GM21737 (cell line): ENCODE measurements around the gene GPATCH8.

Source experiments
- ATAC-seq: cut with Tn5 transposase; IDR thresholded peaks from one replicate; pipeline ENCODE4 v1.9.1; 2021; ENCODE audit warnings: mild to moderate bottlenecking, moderate library complexity; ENCODE audit not compliant: unreplicated experiment

The GPATCH8 gene

DNA sequence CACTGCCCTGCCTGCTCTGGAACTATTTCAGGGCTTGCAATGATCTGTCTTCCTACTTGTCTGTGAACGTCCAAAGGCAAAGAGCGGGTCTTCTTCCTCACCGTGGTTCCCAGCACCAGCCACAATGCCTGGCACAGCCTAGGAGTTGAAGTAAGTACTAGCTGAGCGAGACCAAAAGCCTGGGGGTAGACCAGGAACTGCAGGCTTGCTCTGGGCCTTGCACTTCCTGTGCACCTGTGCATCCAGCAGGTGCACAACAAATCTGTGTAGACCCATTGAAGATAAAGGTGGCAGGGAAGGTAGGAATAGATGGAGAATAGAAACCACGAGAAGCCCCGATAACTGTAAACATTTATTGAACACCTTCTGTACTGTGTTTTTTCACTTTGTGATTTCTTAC, 144.2 kb downstream of the GPATCH8 start:
- ATAC-seq = no peak

DNA sequence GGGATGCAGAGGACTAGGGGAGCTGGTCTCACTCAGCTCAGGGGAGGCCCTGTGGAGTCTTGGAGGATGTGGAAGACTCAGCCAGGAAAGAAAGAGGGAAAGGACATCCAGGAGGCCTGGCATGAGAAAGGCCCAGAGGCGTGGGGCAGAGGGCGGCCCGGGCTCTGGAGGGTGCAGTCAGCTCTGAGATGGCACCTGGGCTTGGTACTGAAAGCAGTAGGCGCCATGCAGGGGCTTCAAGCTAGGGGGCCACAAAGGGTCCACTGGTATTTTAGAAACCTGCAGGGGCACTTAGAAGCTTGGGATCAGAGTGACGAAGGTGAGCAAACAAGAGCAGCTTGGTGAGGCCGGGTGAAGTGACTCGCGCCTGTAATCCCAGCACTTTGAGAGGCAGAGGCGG, 145.1 kb downstream of the GPATCH8 start:
- ATAC-seq = no peak

DNA sequence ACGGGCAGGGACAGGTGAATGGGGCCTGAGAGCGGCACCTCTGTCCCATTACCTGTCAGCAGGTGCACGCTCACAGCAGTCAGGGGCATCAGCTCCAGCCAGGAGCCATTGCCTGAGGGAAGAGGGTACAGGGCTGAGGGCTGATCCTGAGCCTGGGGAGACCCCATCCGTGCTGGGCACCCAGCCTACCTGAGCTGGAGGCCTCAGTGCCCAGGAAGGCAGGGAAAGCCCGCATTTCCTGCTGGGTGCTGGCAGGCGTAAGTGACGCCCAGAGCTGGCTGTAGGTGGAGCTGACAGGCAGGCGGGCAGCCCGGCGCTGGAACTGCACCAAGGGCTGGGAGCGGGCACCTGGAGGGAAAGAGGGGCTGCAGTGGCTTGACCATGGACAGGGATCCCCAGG, 147.0 kb downstream of the GPATCH8 start:
- no peak for ATAC-seq

DNA sequence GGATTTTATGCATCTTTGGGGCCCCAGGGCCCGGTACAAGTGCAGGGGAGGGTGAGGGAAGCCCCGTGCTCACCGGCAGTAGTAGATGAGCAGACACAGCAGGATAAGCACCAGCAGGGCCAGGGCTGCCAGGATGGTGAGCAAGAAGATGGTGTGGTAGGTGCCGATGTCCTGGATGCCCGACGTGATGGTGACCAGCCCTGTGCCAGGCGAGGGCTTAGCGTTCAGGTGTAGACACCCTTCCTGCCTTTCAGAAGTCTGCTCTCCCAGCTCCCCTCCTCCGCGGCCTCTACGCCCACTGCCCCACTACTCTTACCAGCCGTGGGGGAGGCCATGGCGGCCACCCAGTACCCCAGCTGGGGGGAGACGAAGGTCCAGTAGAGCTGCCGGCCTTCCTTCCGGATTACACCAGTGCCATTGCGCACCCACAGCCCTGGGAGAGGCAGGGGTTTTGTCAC, 147.5 kb downstream of the GPATCH8 start:
- no peak for ATAC-seq

DNA sequence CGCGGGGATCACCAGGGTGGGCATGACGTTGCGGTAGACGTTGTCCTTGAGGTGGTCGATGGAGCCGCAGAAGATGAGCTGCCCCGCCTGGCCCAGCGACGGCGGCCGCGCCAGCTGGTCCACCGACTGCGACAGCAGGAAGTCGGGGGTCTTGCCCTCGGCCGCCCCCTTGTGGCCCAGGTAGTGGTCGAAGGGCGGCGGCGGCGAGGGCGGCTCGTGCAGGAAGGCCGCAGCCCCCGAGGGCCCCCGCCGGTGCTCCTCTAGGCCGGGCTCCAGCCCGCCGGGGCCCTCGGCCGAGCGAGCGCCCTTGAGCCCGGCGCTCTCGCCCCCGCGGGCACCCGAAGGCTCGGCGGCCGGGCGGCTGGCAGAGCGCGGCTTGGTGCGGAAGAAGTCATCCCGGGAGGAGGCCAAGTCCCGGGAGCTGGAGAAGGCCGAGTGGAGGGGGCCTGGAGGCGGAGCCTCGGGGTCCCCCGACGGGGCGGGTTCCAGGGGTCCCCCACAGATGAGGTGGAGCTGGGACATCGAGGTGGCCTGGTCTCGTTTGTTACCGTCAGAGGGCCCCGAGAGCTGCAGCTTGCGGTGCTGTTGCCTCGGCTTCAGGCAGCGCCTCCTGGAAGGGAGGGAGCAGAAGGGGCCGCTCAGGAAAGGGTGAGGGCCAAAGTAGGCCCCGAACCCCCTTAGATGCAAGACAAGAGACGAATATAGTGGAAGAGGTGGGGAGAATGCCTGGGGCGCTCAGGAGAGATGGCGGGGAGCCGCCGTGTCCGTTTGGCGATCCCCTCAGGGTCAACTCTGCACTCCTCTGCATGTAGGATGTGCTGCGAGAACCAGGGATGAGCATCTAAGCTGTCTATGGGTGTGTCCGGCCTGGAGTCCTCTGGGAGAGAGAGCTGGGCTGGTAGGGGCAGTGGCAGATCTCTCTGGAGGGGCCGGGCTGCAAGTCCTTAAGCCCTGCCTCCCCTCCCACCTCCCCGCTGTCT, 148.3 kb downstream of the GPATCH8 start:
- no peak for ATAC-seq

DNA sequence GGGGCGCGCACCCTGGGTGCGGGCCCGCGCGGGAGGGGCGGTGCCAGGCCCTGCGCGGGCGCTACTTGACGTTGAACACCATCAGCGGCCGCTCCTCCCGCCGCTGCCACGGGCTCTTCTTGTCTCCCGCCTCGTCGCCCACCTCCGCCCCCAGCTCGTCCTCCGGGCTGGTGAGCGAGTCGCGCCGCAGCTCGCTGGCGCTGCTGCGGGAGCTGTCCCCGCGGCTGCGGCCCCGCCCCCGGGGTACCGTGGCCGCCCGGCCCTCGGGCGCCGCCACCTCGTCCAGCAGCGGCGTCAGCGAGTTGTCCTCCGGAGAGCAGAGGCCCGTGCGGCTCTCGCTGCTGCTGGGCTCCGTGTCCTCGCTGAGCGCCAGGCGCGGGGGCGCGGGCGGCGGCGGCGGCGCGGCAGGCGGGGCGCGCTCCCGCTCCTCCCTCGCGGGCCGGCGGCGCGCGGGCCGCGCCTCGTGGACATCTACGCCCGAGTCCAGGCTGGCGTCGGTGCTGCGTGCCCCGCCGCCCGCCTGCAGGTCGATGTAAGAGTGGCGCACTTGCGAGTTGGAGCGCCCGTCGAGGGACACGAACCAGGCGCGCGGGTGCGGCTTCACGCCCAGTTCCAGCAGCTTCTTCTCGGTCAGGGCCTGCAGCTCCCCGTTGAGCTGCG, 149.4 kb downstream of the GPATCH8 start:
- no peak for ATAC-seq

DNA sequence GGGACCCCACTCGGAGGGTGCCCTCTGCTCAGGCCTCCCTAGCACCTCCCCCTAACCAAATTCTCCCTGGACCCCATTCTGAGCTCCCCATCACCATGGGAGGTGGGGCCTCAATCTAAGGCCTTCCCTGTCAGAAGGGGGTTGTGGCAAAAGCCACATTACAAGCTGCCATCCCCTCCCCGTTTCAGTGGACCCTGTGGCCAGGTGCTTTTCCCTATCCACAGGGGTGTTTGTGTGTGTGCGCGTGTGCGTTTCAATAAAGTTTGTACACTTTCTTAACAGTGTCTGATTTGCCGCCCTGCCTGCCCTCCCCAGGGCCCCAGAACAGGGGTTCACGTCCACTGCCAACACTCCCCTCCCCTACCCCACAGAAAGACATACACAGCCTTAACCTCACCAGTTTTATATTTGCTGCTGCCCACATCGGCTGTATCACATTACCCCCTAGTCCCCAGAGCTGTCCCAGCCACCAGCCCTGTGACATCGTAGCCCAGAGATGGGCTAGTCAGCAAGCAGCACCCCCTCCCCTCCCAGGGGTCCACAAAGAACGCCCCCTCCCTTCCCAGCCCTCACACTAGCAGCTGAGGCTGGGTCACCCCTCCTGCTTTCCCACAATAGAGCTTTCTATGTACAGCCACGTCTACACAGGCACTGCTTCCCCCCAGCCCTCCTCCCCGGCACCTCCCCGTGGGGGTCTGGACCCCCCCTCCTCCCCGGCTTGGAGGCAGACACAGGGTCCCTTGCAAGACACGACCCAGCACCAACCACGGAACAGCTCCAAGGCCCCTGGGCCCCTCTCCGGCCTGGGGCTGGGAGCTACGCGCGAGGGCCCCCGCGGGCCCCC, 150.2 kb downstream of the GPATCH8 start:
- ATAC-seq = no peak

DNA sequence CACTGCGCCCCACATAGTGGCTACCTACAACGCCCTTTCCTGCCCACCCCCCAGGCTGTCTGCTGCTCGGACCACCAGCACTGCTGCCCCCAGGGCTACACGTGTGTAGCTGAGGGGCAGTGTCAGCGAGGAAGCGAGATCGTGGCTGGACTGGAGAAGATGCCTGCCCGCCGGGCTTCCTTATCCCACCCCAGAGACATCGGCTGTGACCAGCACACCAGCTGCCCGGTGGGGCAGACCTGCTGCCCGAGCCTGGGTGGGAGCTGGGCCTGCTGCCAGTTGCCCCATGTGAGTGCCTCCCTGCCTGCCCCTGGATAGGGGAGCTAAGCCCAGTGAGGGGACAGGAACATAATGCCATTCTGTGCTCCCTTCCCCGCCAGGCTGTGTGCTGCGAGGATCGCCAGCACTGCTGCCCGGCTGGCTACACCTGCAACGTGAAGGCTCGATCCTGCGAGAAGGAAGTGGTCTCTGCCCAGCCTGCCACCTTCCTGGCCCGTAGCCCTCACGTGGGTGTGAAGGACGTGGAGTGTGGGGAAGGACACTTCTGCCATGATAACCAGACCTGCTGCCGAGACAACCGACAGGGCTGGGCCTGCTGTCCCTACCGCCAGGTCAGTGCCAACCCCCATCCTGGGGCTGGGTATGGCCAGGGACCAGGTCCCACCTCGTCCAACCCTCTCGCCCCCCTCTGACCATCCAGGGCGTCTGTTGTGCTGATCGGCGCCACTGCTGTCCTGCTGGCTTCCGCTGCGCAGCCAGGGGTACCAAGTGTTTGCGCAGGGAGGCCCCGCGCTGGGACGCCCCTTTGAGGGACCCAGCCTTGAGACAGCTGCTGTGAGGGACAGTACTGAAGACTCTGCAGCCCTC, 151.0 kb downstream of the GPATCH8 start:
- ATAC-seq = no peak

DNA sequence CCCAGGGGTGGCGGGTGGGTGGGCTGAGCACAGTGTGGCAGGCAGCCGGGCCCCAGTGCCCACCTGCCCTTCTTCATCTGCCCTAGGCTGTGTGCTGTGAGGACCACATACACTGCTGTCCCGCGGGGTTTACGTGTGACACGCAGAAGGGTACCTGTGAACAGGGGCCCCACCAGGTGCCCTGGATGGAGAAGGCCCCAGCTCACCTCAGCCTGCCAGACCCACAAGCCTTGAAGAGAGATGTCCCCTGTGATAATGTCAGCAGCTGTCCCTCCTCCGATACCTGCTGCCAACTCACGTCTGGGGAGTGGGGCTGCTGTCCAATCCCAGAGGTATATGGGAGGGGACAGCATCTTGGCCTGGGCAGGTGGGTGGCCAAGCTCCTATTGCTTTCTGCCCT, 151.7 kb downstream of the GPATCH8 start:
- ATAC-seq = no peak

DNA sequence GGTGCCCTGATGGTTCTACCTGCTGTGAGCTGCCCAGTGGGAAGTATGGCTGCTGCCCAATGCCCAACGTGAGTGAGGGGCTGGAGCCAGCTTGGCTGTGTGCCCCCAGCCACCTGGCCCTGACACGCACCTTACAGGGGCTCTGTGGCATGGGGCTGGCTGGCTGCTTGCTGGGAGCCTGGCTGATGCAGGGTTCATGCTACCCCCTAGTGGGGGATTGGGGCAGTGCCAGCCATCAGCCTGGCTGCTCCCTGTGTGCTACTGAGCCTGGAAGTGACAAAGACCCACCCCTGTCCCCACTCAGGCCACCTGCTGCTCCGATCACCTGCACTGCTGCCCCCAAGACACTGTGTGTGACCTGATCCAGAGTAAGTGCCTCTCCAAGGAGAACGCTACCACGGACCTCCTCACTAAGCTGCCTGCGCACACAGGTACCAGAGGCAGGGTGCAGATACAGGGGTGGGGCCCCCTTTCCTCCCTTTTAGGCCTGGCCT, 152.4 kb downstream of the GPATCH8 start:
- ATAC-seq = no peak

DNA sequence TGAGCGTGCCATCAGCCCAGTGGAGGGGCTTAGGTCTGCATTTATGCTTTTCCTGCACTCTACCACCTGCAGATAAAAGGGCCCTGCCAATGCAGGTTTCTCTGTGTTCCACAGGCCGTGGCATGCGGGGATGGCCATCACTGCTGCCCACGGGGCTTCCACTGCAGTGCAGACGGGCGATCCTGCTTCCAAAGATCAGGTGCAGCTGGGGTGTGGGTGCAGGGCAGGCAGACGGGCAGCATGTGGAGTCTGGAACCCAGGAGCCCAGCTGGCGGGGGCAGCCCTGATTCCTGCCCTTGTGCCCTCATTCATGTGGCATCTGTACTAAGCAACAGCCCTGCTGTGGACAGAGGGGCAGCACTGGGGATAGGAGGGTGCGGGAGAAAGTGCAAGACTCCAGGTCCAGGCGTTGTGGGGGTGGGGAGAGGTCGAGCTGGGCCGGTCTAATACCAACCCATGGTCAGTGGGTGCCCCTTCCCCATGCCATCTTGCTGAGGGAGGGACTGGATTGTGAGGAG, 153.6 kb downstream of the GPATCH8 start:
- no peak for ATAC-seq

DNA sequence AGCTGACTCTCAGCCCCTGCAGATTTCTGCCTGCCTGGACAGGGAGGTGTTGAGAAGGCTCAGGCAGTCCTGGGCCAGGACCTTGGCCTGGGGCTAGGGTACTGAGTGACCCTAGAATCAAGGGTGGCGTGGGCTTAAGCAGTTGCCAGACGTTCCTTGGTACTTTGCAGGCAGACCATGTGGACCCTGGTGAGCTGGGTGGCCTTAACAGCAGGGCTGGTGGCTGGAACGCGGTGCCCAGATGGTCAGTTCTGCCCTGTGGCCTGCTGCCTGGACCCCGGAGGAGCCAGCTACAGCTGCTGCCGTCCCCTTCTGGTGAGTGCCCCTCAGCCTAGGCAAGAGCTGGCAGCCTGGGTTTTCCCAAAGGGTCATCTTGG, 154.2 kb downstream of the GPATCH8 start:
- no peak for ATAC-seq

DNA sequence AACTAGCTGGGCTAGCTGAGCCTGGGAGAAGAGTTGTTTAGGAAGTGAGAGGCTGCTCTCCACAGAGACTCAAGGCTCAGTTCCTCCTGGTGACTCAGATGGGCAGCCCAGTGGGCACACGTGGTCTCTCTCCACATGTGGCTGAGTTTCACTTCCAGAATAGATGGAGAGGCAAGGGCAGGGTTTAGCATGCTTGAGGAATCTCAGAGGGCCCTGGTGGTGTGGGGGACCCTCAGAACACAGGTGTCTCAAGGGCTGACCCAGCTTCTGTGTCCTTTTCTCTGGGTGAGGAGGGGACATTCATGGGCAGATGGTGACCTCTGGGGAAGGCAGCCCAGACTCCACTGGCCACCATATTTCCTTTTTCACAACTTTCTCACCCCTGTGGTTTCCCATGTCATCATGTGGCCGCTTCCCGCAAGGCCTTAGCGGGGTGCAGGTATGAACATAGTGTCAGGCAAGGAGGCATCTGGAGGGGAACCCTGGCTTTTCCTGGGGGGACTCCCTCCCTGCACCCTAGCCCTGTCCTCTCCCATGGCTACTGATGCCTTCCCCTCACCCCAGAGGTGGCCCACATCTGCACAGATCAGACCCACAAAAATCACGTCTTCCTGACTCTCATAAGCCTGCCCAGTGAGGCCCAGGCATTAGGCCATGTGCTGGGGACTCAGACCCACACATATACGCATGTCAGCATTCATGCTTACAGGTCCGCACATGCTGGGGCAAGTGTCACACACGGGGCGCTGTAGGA, 154.8 kb downstream of the GPATCH8 start:
- ATAC-seq = no peak
